BJ (cell line): ENCODE measurements around the gene VPS50. TPM values are rescaled to one million over a fixed set of nuclear protein-coding genes. Genes with fewer than 3 reads are reported as not detected.

ENCODE experiments used
- CTCF ChIA-PET: fragments of 350-600 bp; formaldehyde crosslinking; extraction: SDS; loops from one replicate; lab custom pipeline; 2021; ENCODE audit warnings: antibody characterized with exemption, inconsistent platforms; lab: Yijun Ruan, JAX
- POLR2A ChIA-PET: fragments of 300-600 bp; sonication (Branson Sonifier 250); formaldehyde crosslinking; extraction: SDS; loops from one replicate; lab custom pipeline; 2021; ENCODE audit warnings: antibody characterized with exemption; lab: Charles Lee
- DNase-seq: peaks from one replicate; pipeline ENCODE4 v3.0.0-alpha.2; 2011; ENCODE audit warnings: low read depth
- H3K27me3 ChIP-seq: 2 replicates; pipeline ENCODE4 v1.6.0; 2011; ENCODE audit warnings: low read length; ENCODE audit not compliant: control insufficient read depth, insufficient read depth
- H3K36me3 ChIP-seq: 2 replicates; pipeline ENCODE4 v1.5.1; 2011; ENCODE audit warnings: low read length; ENCODE audit not compliant: control insufficient read depth, insufficient read depth
- H3K4me3 ChIP-seq: 2 replicates; pipeline ENCODE4 v1.5.1; 2011; ENCODE audit warnings: low read depth, mild to moderate bottlenecking, control low read depth, low read length
- polyA plus RNA-seq: library from polyadenylated mRNA; depleted of rRNA; stranded (reverse); fragments of >200 nt; gene quantifications from 2 replicates; pipeline ENCODE4 v1.2.3, GENCODE V29; 2011
- TF ChIP-seq, protein P1 (sequence below): IDR thresholded peaks from 2 replicates; pipeline ENCODE4 v1.5.1; 2011; ENCODE audit warnings: low read depth, mild to moderate bottlenecking, control low read depth, inconsistent platforms, low read length, moderate library complexity; ENCODE audit not compliant: insufficient read depth

The VPS50 gene
- polyA plus RNA-seq, 1 experiment, result 10.9 TPM

DNA sequence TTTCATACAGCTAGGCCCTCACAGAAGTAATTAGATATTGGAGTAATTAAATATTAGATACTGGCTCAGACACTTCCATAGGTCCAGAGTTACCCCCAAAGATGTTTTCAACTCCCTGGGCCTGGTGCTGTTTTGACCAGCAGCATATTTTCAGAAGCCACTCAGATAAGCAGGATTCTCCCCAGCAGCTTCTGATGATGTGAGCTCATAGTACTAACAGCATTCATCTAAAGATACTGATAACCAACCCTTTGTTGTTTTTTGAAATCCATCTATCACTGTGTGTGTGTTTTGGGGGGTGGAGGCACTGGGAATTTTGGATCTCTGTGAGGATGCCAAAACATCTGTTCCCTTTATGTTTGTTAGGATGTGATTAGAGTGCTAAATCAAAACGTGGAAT lies 52.7 kb downstream of the VPS50 start:
- no peak for DNase-seq
- POLR2A ChIA-PET, result no interaction called here
- CTCF ChIA-PET, result interaction anchor here (1.1 kb wide), 1 partner anchor 90 kb away, joined by 3 read pairs; no protein-coding TSS in a partner anchor

DNA sequence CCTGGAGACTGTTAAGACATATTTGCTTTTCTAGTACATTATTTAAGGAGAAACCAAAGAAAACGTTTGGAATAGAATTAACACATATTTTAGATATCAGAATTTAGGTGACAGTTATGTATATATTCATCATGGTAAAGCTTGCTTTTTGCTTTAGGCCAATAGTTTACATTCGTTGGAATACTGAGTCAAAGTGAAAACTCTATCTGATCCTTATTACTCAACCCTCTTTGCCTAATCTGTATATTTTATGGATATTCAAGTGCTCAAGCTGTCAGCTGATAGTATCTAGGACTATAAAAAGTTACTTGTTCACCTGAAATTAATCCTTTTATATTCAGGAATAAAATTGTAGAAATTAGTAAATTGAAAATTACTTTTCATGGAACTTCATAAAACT lies 61.1 kb downstream of the VPS50 start:
- POLR2A ChIA-PET, result no interaction called here
- CTCF ChIA-PET, result interaction anchor here (0.9 kb wide), 1 partner anchor 71 kb away, joined by 3 read pairs; no protein-coding TSS in a partner anchor
- Histone ChIP-seq H3K36me3 (no peaks in the 10 kb centered on the region), H3K4me3 (no peak overlapping the region), H3K27me3 (no peaks in the 10 kb centered on the region)
- no peak for DNase-seq
- TF ChIP-seq, protein P1, sequence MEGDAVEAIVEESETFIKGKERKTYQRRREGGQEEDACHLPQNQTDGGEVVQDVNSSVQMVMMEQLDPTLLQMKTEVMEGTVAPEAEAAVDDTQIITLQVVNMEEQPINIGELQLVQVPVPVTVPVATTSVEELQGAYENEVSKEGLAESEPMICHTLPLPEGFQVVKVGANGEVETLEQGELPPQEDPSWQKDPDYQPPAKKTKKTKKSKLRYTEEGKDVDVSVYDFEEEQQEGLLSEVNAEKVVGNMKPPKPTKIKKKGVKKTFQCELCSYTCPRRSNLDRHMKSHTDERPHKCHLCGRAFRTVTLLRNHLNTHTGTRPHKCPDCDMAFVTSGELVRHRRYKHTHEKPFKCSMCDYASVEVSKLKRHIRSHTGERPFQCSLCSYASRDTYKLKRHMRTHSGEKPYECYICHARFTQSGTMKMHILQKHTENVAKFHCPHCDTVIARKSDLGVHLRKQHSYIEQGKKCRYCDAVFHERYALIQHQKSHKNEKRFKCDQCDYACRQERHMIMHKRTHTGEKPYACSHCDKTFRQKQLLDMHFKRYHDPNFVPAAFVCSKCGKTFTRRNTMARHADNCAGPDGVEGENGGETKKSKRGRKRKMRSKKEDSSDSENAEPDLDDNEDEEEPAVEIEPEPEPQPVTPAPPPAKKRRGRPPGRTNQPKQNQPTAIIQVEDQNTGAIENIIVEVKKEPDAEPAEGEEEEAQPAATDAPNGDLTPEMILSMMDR, result no peak

More for the DNA sequence above, 52.7 kb downstream of the VPS50 start:
- TF ChIP-seq, protein P1, result no peak
- Histone ChIP-seq H3K36me3 (no peaks in the 10 kb centered on the region), H3K27me3 (no peaks in the 10 kb centered on the region), H3K4me3 (no peak overlapping the region)

GRCh38 chr7:93298206-93298605 lies 66.0 kb downstream of the VPS50 start:
- Histone ChIP-seq H3K27me3 (no peaks in the 10 kb centered on the region), H3K36me3 (no peaks in the 10 kb centered on the region), H3K4me3 (no peak overlapping the region)
- DNase-seq, result no peak
- TF ChIP-seq, protein P1, result no peak
- CTCF ChIA-PET, result no interaction called here
- POLR2A ChIA-PET, result no interaction called here

GRCh38 chr7:93298671-93299070 lies 66.5 kb downstream of the VPS50 start:
- CTCF ChIA-PET, result no interaction called here
- Histone ChIP-seq H3K27me3 (no peaks in the 10 kb centered on the region), H3K4me3 (no peak overlapping the region), H3K36me3 (no peaks in the 10 kb centered on the region)
- DNase-seq, result no peak
- TF ChIP-seq, protein P1, result no peak
- POLR2A ChIA-PET, result no interaction called here

- no peaks in the 10 kb centered on the region for H3K36me3 ChIP-seq
- ChIA-PET CTCF (no interaction called here), POLR2A (no interaction called here)
- no peak overlapping the region for H3K4me3 ChIP-seq
- TF ChIP-seq, protein P1, result no peak
- no peak for DNase-seq
- no peaks in the 10 kb centered on the region for H3K27me3 ChIP-seq
Measured at GRCh38 chr7:93301736-93302135, 69.6 kb downstream of the VPS50 start.
